ENCODE measurements around the gene ARSJ.

Gene ARSJ

GRCh38 chr4:113888006-113888405 is 91.4 kb downstream of the ARSJ start:
- DNase-seq = no peak

GRCh38 chr4:113885291-113885690 is 94.2 kb downstream of the ARSJ start:
- DNase-seq = no peak

- DNase-seq = no peak
Measured at GRCh38 chr4:113884655-113885054, 94.8 kb downstream of the ARSJ start.

GRCh38 chr4:113882668-113883067 is 96.8 kb downstream of the ARSJ start:
- DNase-seq = no peak

- no peak for DNase-seq
Measured at GRCh38 chr4:113881256-113881655, 98.2 kb downstream of the ARSJ start.

- DNase-seq = no peak
Measured at GRCh38 chr4:113880240-113881028, 99.0 kb downstream of the ARSJ start.

GRCh38 chr4:113878668-113879067 is 100.8 kb downstream of the ARSJ start:
- no peak for DNase-seq

- DNase-seq = no peak
Measured at GRCh38 chr4:113874480-113874879, 105.0 kb downstream of the ARSJ start.

- no peak for DNase-seq
Measured at GRCh38 chr4:113873508-113873907, 105.9 kb downstream of the ARSJ start.

- DNase-seq = no peak
Measured at GRCh38 chr4:113872426-113873260, 106.8 kb downstream of the ARSJ start.

GRCh38 chr4:113871080-113871479 is 108.4 kb downstream of the ARSJ start:
- no peak for DNase-seq

GRCh38 chr4:113869743-113870375 is 109.6 kb downstream of the ARSJ start:
- DNase-seq = no peak

- DNase-seq = no peak
Measured at GRCh38 chr4:113866611-113867010, 112.8 kb downstream of the ARSJ start.

GRCh38 chr4:113858924-113859323 is 120.5 kb downstream of the ARSJ start:
- DNase-seq = no peak

GRCh38 chr4:113851816-113852215 is 127.6 kb downstream of the ARSJ start:
- no peak for DNase-seq

All from NCI-H1694 (cell line).